Parathyroid adenoma (tissue), 2 donors: Measurements from ENCODE around the gene CHAD.

Experiments used
- H2AFZ ChIP-seq: fragments of 300-600 bp; sonication (generic); one replicate; pipeline ENCODE4 v1.7.0; 2017; ENCODE audit warnings: antibody characterized with exemption, mild to moderate bottlenecking
- H3K27ac ChIP-seq: fragments of 300-600 bp; sonication (generic); one replicate; pipeline ENCODE4 v1.7.0; 2017
- H3K27me3 ChIP-seq: fragments of 300-600 bp; sonication (generic); one replicate; pipeline ENCODE4 v1.7.0; 2017; ENCODE audit warnings: low read length; ENCODE audit not compliant: control insufficient read depth, insufficient read depth
- H3K36me3 ChIP-seq: fragments of 300-600 bp; sonication (generic); one replicate; pipeline ENCODE4 v1.7.0; 2017; ENCODE audit warnings: low read length; ENCODE audit not compliant: control insufficient read depth, insufficient read depth
- H3K4me1 ChIP-seq: fragments of 300-600 bp; sonication (generic); one replicate; pipeline ENCODE4 v1.7.0; 2017; ENCODE audit warnings: control low read depth
- H3K4me2 ChIP-seq: fragments of 300-600 bp; sonication (generic); one replicate; pipeline ENCODE4 v1.7.0; 2017; ENCODE audit warnings: low read length
- H3K4me3 ChIP-seq: fragments of 300-600 bp; sonication (generic); one replicate; pipeline ENCODE4 v1.7.0; 2017; ENCODE audit warnings: low read depth, low read length
- H3K79me2 ChIP-seq: fragments of 300-600 bp; sonication (generic); one replicate; pipeline ENCODE4 v1.7.0; 2017; ENCODE audit warnings: control low read depth
- H3K9ac ChIP-seq: fragments of 300-600 bp; sonication (generic); one replicate; pipeline ENCODE4 v1.7.0; 2017; ENCODE audit warnings: mild to moderate bottlenecking
- H3K9me3 ChIP-seq: fragments of 300-600 bp; sonication (generic); one replicate; pipeline ENCODE4 v1.7.0; 2017; ENCODE audit warnings: low read length; ENCODE audit not compliant: control insufficient read depth
- CTCF ChIP-seq: fragments of 300-600 bp; sonication (generic); IDR thresholded peaks from one replicate; pipeline ENCODE4 v1.7.0; 2017; ENCODE audit warnings: antibody characterized with exemption, mild to moderate bottlenecking
- donor health status: primary hyperparathyroidism.

The CHAD gene

GRCh38 chr17:50487213-50488096 is 18.8 kb upstream of the CHAD start:
- Histone ChIP-seq H3K4me2 (no peak overlapping the region), H2AFZ (peak overlapping the region; percentile 75), H3K36me3 (no peaks in the 10 kb centered on the region), H3K9me3 (no peaks in the 10 kb centered on the region), H3K4me3 (no peak overlapping the region), H3K27me3 (no peaks in the 10 kb centered on the region), H3K27ac (peak overlapping the region; percentile 91), H3K9ac (peak overlapping the region; percentile 58), H3K4me1 (peaks cover 20% of the 10 kb centered on the region), H3K79me2 (no peaks in the 10 kb centered on the region)
- no peak for TF ChIP-seq CTCF

GRCh38 chr17:50484386-50485155 is 15.9 kb upstream of the CHAD start:
- no peak overlapping the region for H3K9ac ChIP-seq
- H3K36me3 ChIP-seq, result no peaks in the 10 kb centered on the region
- no peaks in the 10 kb centered on the region for H3K27me3 ChIP-seq
- no peaks in the 10 kb centered on the region for H3K79me2 ChIP-seq
- TF ChIP-seq CTCF, result no peak
- no peak overlapping the region for H3K27ac ChIP-seq
- no peak overlapping the region for H3K4me3 ChIP-seq
- H3K4me2 ChIP-seq, result no peak overlapping the region
- H3K9me3 ChIP-seq, result no peaks in the 10 kb centered on the region
- H2AFZ ChIP-seq, result no peak overlapping the region
- H3K4me1 ChIP-seq, result peaks cover 22% of the 10 kb centered on the region

GRCh38 chr17:50483266-50483665 is 14.6 kb upstream of the CHAD start:
- H3K79me2 ChIP-seq, result no peaks in the 10 kb centered on the region
- no peak overlapping the region for H3K4me2 ChIP-seq
- no peak for TF ChIP-seq CTCF
- no peaks in the 10 kb centered on the region for H3K9me3 ChIP-seq
- peaks cover 19% of the 10 kb centered on the region for H3K4me1 ChIP-seq
- no peak overlapping the region for H3K27ac ChIP-seq
- no peak overlapping the region for H3K4me3 ChIP-seq
- H3K9ac ChIP-seq, result no peak overlapping the region
- no peaks in the 10 kb centered on the region for H3K27me3 ChIP-seq
- no peaks in the 10 kb centered on the region for H3K36me3 ChIP-seq
- no peak overlapping the region for H2AFZ ChIP-seq

GRCh38 chr17:50482516-50482915 is 13.8 kb upstream of the CHAD start:
- Histone ChIP-seq H2AFZ (peak overlapping the region; percentile 61), H3K27me3 (no peaks in the 10 kb centered on the region), H3K9ac (no peak overlapping the region), H3K79me2 (no peaks in the 10 kb centered on the region), H3K4me3 (no peak overlapping the region), H3K36me3 (no peaks in the 10 kb centered on the region), H3K9me3 (no peaks in the 10 kb centered on the region), H3K4me2 (peak overlapping the region; percentile 65), H3K27ac (no peak overlapping the region), H3K4me1 (peaks cover 15% of the 10 kb centered on the region)
- peak; percentile 96 for TF ChIP-seq CTCF
